ENCODE measurements around the gene PDLIM7.
A peak's percentile ranks its signal among the peaks of the same experiment; 100 is the strongest.

Gene PDLIM7

DNA sequence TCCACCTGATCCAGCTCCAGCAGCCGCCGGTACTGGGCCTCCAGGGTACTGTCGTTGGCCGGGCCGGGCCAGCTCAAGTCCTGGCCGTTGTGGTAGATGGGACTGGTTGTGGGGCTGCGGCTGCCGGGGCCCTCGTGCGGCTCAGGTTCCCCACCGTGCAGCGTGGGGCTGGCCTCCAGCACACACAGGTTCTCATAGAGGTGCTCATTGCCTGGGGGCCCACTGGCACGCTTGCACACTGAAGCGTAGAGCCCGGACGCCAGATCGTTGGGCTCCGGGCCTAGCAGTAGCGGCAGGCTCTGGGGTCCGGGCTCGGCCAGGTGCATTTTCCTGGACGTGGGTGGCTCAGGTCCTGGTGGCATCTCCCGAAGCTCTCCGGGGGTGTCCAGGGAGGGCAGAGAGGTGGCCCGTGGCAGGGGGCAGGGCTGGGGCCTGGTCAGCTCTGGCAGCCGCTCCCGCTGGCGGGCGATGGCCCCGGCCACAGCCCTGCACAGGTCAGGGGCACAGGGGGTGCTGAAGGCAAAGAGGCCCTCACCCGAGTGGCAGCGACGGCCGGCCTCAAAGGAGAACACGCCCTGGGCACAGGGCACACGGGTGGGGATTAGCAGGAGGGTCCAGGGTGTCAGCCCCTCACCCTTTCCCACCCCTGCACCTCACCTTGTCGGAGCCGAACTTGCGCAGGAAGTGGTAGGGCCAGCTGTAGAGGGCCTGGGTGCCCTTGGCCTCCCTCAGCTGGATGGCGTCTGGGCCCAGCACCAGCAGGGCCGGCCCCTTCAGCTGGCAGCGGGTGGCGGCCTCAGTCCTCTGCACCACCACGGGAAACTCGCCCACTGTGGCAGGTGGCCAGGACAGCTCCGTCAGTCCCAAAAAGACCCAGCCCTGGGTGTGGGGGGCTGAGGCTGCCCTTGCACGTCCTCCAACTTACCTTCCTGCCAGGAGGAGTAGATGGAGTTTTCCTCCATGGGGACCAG, 7.0 kb upstream of the PDLIM7 start:
- H3K4me1 Mint-ChIP-seq, result peaks cover 17% of the 10 kb centered on the region
- no peak for ATAC-seq

GRCh38 chr5:177503351-177504085, 6.1 kb upstream of the PDLIM7 start:
- Mint-ChIP-seq H3K4me1 (peaks cover 17% of the 10 kb centered on the region), H3K4me3 (no peak overlapping the region), H3K9me3 (no peaks in the 10 kb centered on the region), H3K36me3 (ENCODE audit: low read depth) (no peaks in the 10 kb centered on the region), H3K27ac (no peak overlapping the region), H3K27me3 (peaks cover 12% of the 10 kb centered on the region)
- no peak for DNase-seq
- ATAC-seq, result no peak

More for the DNA sequence above, 7.0 kb upstream of the PDLIM7 start:
- H3K27me3 Mint-ChIP-seq, result peaks cover 6% of the 10 kb centered on the region
- H3K4me3 Mint-ChIP-seq, result no peak overlapping the region
- H3K36me3 Mint-ChIP-seq (ENCODE audit: low read depth), result no peaks in the 10 kb centered on the region
- no peak for DNase-seq
- no peaks in the 10 kb centered on the region for H3K9me3 Mint-ChIP-seq
- no peak overlapping the region for H3K27ac Mint-ChIP-seq

DNA sequence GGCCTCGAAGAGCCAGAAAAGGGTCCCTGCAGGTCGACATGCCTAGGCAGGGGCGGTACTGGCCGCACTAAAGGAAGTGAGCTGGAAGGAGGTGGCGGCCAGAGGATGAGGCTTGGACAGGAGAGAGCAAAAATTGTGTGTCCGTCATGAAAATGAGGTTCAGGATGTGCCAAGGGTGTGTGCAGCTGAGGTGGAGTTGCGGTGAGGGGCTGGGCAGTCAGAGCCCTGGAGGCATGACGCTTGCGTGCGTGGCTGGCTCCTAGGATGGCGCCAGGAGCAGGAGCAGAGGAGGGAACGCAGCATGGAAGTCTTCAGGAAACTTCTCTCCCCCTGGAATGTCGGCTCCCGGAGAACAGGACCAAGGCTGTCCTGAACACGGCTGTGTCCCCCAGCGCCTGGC, 5.5 kb upstream of the PDLIM7 start:
- H3K27ac Mint-ChIP-seq, result no peak overlapping the region
- no peak for DNase-seq
- no peak overlapping the region for H3K4me3 Mint-ChIP-seq

GRCh38 chr5:177501874-177502678, 4.7 kb upstream of the PDLIM7 start:
- Mint-ChIP-seq H3K27ac (no peak overlapping the region), H3K9me3 (no peaks in the 10 kb centered on the region), H3K4me3 (no peak overlapping the region), H3K36me3 (ENCODE audit: low read depth) (no peaks in the 10 kb centered on the region), H3K27me3 (peaks cover 15% of the 10 kb centered on the region), H3K4me1 (peaks cover 23% of the 10 kb centered on the region)
- ATAC-seq, result no peak
- no peak for DNase-seq

More for the DNA sequence above, 5.5 kb upstream of the PDLIM7 start:
- Mint-ChIP-seq H3K4me1 (peaks cover 21% of the 10 kb centered on the region), H3K36me3 (ENCODE audit: low read depth) (no peaks in the 10 kb centered on the region), H3K27me3 (peaks cover 15% of the 10 kb centered on the region), H3K9me3 (no peaks in the 10 kb centered on the region)
- ATAC-seq, result no peak

- DNase-seq (peak; percentile 96), ATAC-seq (peak; percentile 39)
- Mint-ChIP-seq H3K4me3 (no peak overlapping the region), H3K9me3 (no peaks in the 10 kb centered on the region), H3K4me1 (peaks cover 28% of the 10 kb centered on the region), H3K27me3 (peaks cover 15% of the 10 kb centered on the region), H3K27ac (no peak overlapping the region), H3K36me3 (ENCODE audit: low read depth) (no peaks in the 10 kb centered on the region)
Measured at GRCh38 chr5:177500685-177501522, 3.5 kb upstream of the PDLIM7 start.

- peaks cover 15% of the 10 kb centered on the region for H3K27me3 Mint-ChIP-seq
- H3K4me3 Mint-ChIP-seq, result no peak overlapping the region
- DNase-seq (no peak), ATAC-seq (no peak)
- no peaks in the 10 kb centered on the region for H3K36me3 Mint-ChIP-seq (ENCODE audit: low read depth)
- peaks cover 38% of the 10 kb centered on the region for H3K4me1 Mint-ChIP-seq
- no peak overlapping the region for H3K27ac Mint-ChIP-seq
- H3K9me3 Mint-ChIP-seq, result no peaks in the 10 kb centered on the region
Measured at GRCh38 chr5:177499842-177500241, 2.4 kb upstream of the PDLIM7 start.

- Mint-ChIP-seq H3K4me1 (peaks cover 52% of the 10 kb centered on the region), H3K9me3 (no peaks in the 10 kb centered on the region), H3K36me3 (ENCODE audit: low read depth) (peaks cover 3% of the 10 kb centered on the region), H3K27ac (peak overlapping the region; percentile 67), H3K27me3 (peaks cover 15% of the 10 kb centered on the region), H3K4me3 (peak overlapping the region; percentile 84)
- DNase-seq (peak; percentile 53), ATAC-seq (no peak)
Measured at GRCh38 chr5:177498013-177498787, 796 bp upstream of the PDLIM7 start.

DNA sequence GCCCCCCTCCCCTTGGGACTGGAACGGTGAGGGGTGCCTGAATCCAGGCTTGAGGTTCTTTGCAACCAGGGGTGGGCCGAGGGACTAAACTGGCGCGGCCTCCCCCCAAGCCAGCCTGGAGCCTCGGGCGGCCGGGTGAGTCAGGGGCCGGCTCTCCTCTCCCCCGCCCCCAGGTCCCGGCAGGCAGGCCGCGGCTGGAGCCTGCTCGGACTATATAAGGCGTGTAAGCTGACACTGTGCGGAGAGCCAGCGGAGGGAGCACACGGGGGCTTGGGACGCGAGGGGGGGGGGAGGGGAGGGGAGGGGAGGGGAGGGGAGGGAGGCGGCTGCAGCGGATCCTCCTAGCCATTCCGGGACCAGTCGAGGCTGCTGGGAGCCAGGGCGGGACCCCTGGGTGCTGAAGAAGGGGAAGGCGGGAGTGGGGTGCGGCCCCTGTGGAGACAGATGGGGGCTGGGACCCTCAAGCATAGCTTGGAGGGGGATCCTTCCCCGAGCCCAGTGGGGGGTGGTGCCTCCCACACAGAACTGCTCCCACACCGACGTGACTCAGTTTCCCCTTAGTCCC, 595 bp downstream of the PDLIM7 start:
- Mint-ChIP-seq H3K27ac (no peak overlapping the region), H3K27me3 (peaks cover 15% of the 10 kb centered on the region), H3K4me1 (peaks cover 48% of the 10 kb centered on the region), H3K9me3 (no peaks in the 10 kb centered on the region), H3K4me3 (peak overlapping the region; percentile 84), H3K36me3 (ENCODE audit: low read depth) (peaks cover 8% of the 10 kb centered on the region)
- peak; percentile 5 for ATAC-seq
- DNase-seq, result peak; percentile 50

DNA sequence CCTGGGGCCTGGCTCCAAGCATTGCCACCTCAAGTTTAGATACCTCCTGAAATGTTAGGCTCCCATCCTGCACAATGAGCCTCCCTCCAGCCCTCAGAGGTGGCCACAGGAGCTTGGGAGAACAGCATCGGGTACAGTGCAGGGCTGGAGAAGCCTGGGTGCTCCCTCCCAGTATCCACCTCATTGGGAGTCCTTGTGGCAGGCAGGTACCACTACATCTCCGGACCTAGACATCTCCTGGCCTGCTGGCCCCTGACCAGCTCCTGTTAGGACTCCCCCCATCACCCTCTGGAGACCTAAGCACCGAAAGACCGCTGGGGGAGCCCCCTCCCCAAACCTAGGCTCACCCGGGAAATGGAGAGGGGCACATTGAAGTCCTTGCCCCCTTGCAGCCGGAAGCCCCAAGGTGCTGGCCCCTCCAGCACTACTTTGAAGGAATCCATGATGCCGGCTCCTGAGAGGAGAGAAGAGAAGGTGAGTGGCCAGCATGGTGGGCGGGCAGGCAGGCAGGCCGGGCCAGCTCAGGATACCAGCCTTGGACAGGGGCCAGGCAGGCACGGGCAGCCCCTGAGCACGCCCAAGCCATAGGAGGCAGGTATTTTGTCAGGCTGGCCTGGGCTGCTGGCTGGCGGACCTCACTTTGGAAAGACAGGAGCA, 1.2 kb downstream of the PDLIM7 start:
- peaks cover 8% of the 10 kb centered on the region for H3K36me3 Mint-ChIP-seq (ENCODE audit: low read depth)
- no peaks in the 10 kb centered on the region for H3K9me3 Mint-ChIP-seq
- DNase-seq, result no peak
- no peak for ATAC-seq
- H3K4me1 Mint-ChIP-seq, result peaks cover 47% of the 10 kb centered on the region
- peak overlapping the region; percentile 84 for H3K4me3 Mint-ChIP-seq
- H3K27me3 Mint-ChIP-seq, result peaks cover 15% of the 10 kb centered on the region
- no peak overlapping the region for H3K27ac Mint-ChIP-seq

- Mint-ChIP-seq H3K4me3 (peak overlapping the region; percentile 84), H3K9me3 (no peaks in the 10 kb centered on the region), H3K4me1 (peaks cover 44% of the 10 kb centered on the region), H3K27me3 (peaks cover 15% of the 10 kb centered on the region), H3K36me3 (ENCODE audit: low read depth) (peaks cover 8% of the 10 kb centered on the region), H3K27ac (no peak overlapping the region)
- DNase-seq (peak; percentile 33), ATAC-seq (no peak)
Measured at GRCh38 chr5:177495243-177496060, 2.0 kb downstream of the PDLIM7 start.

DNA sequence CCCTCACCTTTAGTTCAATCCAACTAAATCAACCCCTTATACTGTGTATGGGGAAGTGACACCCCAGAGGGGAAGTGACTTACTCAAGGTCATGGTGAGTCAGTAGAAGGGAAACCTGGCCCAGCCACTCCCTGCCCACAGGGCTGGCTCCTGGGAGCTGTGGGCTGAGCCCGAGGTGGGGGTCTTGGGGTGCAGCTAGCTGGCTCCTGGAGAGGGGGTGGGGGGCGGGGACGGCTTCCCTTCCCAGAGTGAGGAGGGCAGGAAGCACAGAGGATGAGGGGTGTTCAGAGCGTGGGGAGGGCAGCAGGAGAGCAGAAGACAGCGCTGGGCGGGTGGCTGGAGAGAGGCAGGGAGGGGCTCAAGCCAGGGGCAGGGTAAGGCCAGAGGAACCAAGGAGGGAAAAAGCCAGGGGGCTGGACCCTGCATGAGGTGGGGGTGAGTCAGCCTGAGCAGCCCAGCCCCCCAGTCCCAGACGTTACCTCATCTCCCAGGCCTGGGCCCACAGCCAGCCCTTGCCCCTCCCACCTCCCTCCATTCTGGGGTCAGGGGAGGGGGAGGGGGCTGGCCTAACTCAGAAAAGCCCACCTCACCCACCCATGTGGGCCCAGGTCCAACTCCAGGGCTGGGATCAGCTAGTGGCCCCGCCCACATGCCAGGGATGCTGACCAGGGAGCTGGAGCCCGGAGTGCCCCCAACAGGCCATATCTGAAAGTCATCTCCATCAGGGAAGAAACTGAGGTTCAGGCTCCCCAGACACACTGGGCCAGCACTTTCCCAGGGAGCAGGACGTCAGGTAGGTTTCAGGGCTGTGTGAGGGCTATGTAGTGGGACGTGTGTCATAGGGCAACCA, 2.8 kb downstream of the PDLIM7 start:
- Mint-ChIP-seq H3K4me3 (peak overlapping the region; percentile 45), H3K9me3 (no peaks in the 10 kb centered on the region), H3K27me3 (peaks cover 12% of the 10 kb centered on the region), H3K27ac (peak overlapping the region; percentile 82), H3K36me3 (ENCODE audit: low read depth) (peaks cover 10% of the 10 kb centered on the region), H3K4me1 (peaks cover 42% of the 10 kb centered on the region)
- ATAC-seq (peak; percentile 71), DNase-seq (peak; percentile 59)
